Measurements from ENCODE around the gene DCAKD. TPM values are rescaled to one million over a fixed set of nuclear protein-coding genes. Genes with fewer than 3 reads are reported as not detected.

Gene DCAKD
- total and polyA plus RNA-seq, 4 experiments from 2014 or later: 8.8 to 32.1 (median 24.1) TPM

DNA sequence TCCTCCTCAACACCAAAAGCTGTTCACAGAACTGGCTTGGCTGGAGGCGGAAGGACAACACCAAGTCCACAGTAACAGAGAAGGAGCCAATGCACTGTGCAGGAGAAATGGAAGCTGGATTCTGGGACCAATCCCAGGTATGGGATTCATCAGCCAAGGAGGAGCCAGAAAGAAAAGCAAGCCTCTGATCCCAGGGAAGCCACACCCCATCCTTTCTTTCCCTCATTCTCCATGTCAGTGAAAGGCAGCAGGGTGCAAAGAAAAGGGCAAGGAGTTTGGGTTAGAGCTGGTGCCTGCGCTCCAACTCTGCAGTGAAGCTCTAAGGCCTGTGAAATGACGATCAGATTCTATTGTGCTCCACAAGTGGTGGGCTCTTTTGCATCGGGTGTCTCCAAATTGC is 11.0 kb downstream of the DCAKD start:
- H3K4me3 Mint-ChIP-seq: no peak overlapping the region
- no peak for DNase-seq
- Histone ChIP-seq H3K4me1 (ENCODE audit: insufficient read depth, low read length) (no peaks in the 10 kb centered on the region), H3K27me3 (ENCODE audit: insufficient read depth, low read length) (no peaks in the 10 kb centered on the region), H3K27ac (ENCODE audit: low read depth, low read length) (no peak overlapping the region), H3K4me3 (ENCODE audit: low read length in 2 of 2) (no peak overlapping the region), H3K36me3 (ENCODE audit: insufficient read depth, low read length) (no peaks in the 10 kb centered on the region), H3K9me3 (ENCODE audit: control insufficient read depth in 1 of 2, low read length in 2 of 2) (no peaks in the 10 kb centered on the region)
- intact Hi-C loops (cut with micrococcal nuclease): no loop called here
- H3K27ac Mint-ChIP-seq: peak overlapping the region in 1 of 7 donors; percentile 19
- H3K9me3 Mint-ChIP-seq: no peaks in the 10 kb centered on the region
- ChIA-PET POLR2A (ENCODE audit: partially characterized antibody) (interaction anchor here (0.7 kb wide), 1 partner anchor 16 kb away, joined by 3 read pairs; no protein-coding TSS in a partner anchor), CTCF (ENCODE audit: partially characterized antibody) (no interaction called here)
- peaks cover 6 to 24% (median 9%) of the 10 kb centered on the region in 4 donors for H3K4me1 Mint-ChIP-seq
- no peaks in the 10 kb centered on the region for H3K27me3 Mint-ChIP-seq
- peaks cover 2 to 3% of the 10 kb centered on the region in 2 donors for H3K36me3 Mint-ChIP-seq

DNA sequence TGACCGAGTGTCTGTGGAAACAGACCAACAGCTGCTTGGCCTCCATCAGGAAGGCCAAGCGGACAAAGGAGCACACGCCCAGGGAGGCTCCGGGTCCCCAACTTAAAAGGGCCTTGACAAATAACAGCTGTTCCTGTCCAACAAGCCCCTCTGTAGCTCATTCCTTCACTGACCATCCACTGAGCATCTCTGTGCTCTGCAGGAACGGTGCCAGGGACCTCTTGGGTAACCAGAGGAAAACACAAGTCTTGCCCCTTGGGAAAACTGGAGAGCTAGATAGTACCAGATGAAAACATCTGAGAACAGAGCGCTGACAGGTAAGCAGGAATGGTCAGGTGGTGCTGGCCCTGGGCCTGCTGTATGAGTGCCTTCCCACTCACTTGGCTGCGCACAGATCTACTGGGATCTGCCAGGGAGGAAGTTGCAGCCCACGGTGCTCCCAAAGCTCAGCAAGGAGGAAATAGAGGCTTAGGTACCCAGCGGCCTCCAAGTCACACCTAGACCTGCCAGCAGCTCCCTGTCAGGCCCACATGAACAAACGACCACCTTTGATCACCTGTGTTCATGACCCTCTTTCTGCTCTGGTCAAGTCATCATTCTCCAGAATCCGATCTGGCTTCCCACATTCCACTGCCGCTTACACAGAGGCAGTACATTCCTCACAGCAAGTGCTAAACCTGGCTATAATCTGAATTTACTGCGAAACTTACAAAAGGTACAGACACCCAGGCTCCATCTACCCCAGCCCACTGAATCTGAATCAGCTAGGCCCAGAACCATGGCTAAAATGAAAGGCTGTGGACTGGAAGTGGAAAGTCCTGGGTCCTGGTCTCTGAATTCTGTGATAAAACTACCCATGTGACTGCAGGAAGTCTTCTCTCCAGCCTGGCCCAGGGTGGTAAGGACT is 12.5 kb downstream of the DCAKD start:
- Mint-ChIP-seq H3K27me3 (no peaks in the 10 kb centered on the region), H3K4me1 (peaks cover 3 to 24% (median 8%) of the 10 kb centered on the region in 4 donors), H3K27ac (peak overlapping the region in 2 of 7 donors; percentile 31 to 38), H3K4me3 (peak overlapping the region in 1 of 8 donors; percentile 66), H3K9me3 (no peaks in the 10 kb centered on the region), H3K36me3 (peaks cover 8% of the 10 kb centered on the region in 2 donors)
- Histone ChIP-seq H3K9me3 (ENCODE audit: control insufficient read depth in 1 of 2, low read length in 2 of 2) (no peaks in the 10 kb centered on the region), H3K4me3 (ENCODE audit: low read length in 2 of 2) (no peak overlapping the region), H3K36me3 (ENCODE audit: insufficient read depth, low read length) (peaks cover 6% of the 10 kb centered on the region), H3K4me1 (ENCODE audit: insufficient read depth, low read length) (no peaks in the 10 kb centered on the region), H3K27ac (ENCODE audit: low read depth, low read length) (no peak overlapping the region), H3K27me3 (ENCODE audit: insufficient read depth, low read length) (no peaks in the 10 kb centered on the region)
- intact Hi-C loops (cut with micrococcal nuclease): no loop called here
- no peak for DNase-seq
- ChIA-PET CTCF (ENCODE audit: partially characterized antibody) (interaction anchor here (0.6 to 2.3 kb wide), 4 partner anchors 10 to 264 kb away, joined by 3 to 5 read pairs (median 4); no protein-coding TSS in a partner anchor), POLR2A (ENCODE audit: partially characterized antibody) (interaction anchor here (0.9 kb wide), 1 partner anchor 19 kb away, joined by 3 read pairs; no protein-coding TSS in a partner anchor)

DNA sequence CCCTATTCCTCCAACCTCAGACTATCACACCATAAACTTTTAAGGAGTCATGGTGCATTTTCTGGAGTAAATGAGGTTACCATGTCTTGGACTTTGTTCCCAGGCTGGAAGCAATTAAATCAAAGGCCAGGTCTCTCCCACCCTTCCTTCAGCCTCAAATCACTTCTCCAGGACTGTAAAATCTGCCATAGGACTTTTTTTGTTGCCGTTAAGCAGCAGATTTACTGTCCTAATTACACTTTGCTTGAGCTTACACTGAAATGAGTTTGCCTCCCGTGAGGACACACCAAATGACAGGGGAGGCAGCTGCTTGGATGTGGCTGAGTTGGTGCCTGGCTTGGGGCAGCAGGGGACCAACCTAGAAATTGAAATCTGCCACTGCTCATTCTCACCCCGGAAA is 14.7 kb downstream of the DCAKD start:
- Mint-ChIP-seq H3K9me3 (no peaks in the 10 kb centered on the region), H3K4me3 (no peak overlapping the region), H3K27me3 (no peaks in the 10 kb centered on the region), H3K27ac (peak overlapping the region in 1 of 7 donors; percentile 60), H3K4me1 (peaks cover 0 to 11% (median 3%) of the 10 kb centered on the region in 4 donors), H3K36me3 (peaks cover 17% of the 10 kb centered on the region in 2 donors)
- CTCF ChIA-PET (ENCODE audit: partially characterized antibody): interaction anchor here (1.4 kb wide), 1 partner anchor 15 kb away, joined by 5 read pairs; no protein-coding TSS in a partner anchor
- no peak for DNase-seq
- H3K4me3 ChIP-seq (ENCODE audit: low read length in 2 of 2): no peak overlapping the region
- intact Hi-C loops (cut with micrococcal nuclease): no loop called here
- POLR2A ChIA-PET (ENCODE audit: partially characterized antibody): interaction anchor here (0.6 kb wide), 1 partner anchor 257 kb away, joined by 3 read pairs; no protein-coding TSS in a partner anchor
- H3K27me3 ChIP-seq (ENCODE audit: insufficient read depth, low read length): no peaks in the 10 kb centered on the region
- H3K36me3 ChIP-seq (ENCODE audit: insufficient read depth, low read length): peaks cover 21% of the 10 kb centered on the region
- no peaks in the 10 kb centered on the region for H3K9me3 ChIP-seq (ENCODE audit: control insufficient read depth in 1 of 2, low read length in 2 of 2)
- H3K27ac ChIP-seq (ENCODE audit: low read depth, low read length): no peak overlapping the region
- no peaks in the 10 kb centered on the region for H3K4me1 ChIP-seq (ENCODE audit: insufficient read depth, low read length)

DNA sequence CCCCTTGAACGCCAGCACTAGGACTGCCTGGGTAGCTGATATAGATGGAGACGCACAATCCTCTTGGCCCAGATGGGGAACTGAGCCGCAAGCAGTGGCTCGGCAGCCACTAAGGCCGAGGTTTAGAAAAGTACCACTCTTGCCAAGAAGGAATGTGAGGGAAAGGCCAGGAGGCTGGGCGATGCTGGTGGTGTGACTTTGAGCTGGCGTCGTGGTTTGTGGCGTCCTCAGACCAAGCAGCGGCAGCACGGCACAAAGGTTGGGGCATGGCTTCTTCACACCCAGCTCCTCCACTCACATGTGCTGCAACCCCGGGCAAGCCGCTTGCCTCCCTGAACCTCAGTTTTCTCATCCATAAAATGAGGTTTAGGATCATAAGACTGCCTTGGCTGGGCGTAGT is 15.6 kb downstream of the DCAKD start:
- DNase-seq: no peak
- Histone ChIP-seq H3K27ac (ENCODE audit: low read depth, low read length) (no peak overlapping the region), H3K4me3 (ENCODE audit: low read length in 2 of 2) (no peak overlapping the region), H3K27me3 (ENCODE audit: insufficient read depth, low read length) (no peaks in the 10 kb centered on the region), H3K4me1 (ENCODE audit: insufficient read depth, low read length) (no peaks in the 10 kb centered on the region), H3K36me3 (ENCODE audit: insufficient read depth, low read length) (peaks cover 29% of the 10 kb centered on the region), H3K9me3 (ENCODE audit: control insufficient read depth in 1 of 2, low read length in 2 of 2) (no peaks in the 10 kb centered on the region)
- H3K27me3 Mint-ChIP-seq: no peaks in the 10 kb centered on the region
- no peaks in the 10 kb centered on the region for H3K9me3 Mint-ChIP-seq
- H3K27ac Mint-ChIP-seq: no peak overlapping the region
- POLR2A ChIA-PET (ENCODE audit: partially characterized antibody): no interaction called here
- intact Hi-C loops (cut with micrococcal nuclease): no loop called here
- peaks cover 0 to 11% (median 3%) of the 10 kb centered on the region in 4 donors for H3K4me1 Mint-ChIP-seq
- H3K4me3 Mint-ChIP-seq: no peak overlapping the region
- H3K36me3 Mint-ChIP-seq: peaks cover 22% of the 10 kb centered on the region in 2 donors
- CTCF ChIA-PET (ENCODE audit: partially characterized antibody): interaction anchor here (1.0 to 1.2 kb wide), 2 partner anchors 13 to 17 kb away, joined by 3 to 4 read pairs; no protein-coding TSS in a partner anchor

DNA sequence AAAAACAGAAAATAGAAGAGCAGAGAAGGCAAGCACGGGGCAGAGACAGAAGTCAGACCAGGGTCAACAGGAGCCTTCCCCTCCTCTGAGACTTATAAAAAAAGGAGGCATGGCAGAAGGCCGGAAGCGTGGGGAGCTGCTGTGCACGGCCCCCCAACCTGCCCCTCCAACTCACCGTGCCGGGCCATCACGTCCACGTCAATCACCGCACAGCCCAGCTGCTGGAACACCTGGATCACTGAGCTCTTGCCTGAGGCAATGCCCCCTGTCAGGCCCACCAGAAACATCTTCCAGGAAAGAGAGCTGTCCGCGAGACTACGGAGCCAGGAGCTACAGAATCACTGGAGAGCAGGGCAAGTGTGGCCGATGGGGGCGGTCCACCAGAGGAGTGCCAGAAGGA is 16.8 kb downstream of the DCAKD start:
- ChIA-PET CTCF (ENCODE audit: partially characterized antibody) (interaction anchor here (0.6 to 1.3 kb wide), 4 partner anchors 10 to 351 kb away, joined by 3 to 6 read pairs (median 4); no protein-coding TSS in a partner anchor), POLR2A (ENCODE audit: partially characterized antibody) (no interaction called here)
- Histone ChIP-seq H3K4me1 (ENCODE audit: insufficient read depth, low read length) (no peaks in the 10 kb centered on the region), H3K27ac (ENCODE audit: low read depth, low read length) (no peak overlapping the region), H3K4me3 (ENCODE audit: low read length in 2 of 2) (no peak overlapping the region), H3K27me3 (ENCODE audit: insufficient read depth, low read length) (no peaks in the 10 kb centered on the region), H3K36me3 (ENCODE audit: insufficient read depth, low read length) (peaks cover 41% of the 10 kb centered on the region), H3K9me3 (ENCODE audit: control insufficient read depth in 1 of 2, low read length in 2 of 2) (no peaks in the 10 kb centered on the region)
- intact Hi-C loops (cut with micrococcal nuclease): no loop called here
- H3K27ac Mint-ChIP-seq: no peak overlapping the region
- H3K4me1 Mint-ChIP-seq: peaks cover 0 to 11% (median 3%) of the 10 kb centered on the region in 4 donors
- no peaks in the 10 kb centered on the region for H3K27me3 Mint-ChIP-seq
- peaks cover 30% of the 10 kb centered on the region in 2 donors for H3K36me3 Mint-ChIP-seq
- no peak overlapping the region for H3K4me3 Mint-ChIP-seq
- no peaks in the 10 kb centered on the region for H3K9me3 Mint-ChIP-seq
- no peak for DNase-seq

DNA sequence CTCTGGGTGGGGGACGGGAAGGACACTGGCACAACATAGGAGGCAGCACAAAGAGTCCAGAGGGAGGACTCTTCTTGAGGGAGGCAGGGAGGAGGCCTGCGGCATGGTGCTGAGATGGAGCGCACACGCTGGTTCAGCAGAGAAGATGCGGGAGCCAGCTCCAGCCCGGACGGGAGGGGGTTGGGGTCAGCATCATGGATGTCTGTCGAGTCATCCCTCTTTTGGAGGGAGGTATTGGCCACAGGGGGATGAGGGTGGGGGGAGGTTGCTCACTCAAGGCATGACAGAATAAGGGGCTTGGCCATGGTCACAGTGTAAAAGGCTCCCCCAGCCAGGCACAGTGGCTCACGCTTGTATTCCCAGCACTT is 19.3 kb downstream of the DCAKD start:
- ChIA-PET CTCF (ENCODE audit: partially characterized antibody) (interaction anchor here (2.4 kb wide), 1 partner anchor 13 kb away, joined by 6 read pairs; no protein-coding TSS in a partner anchor), POLR2A (ENCODE audit: partially characterized antibody) (no interaction called here)
- H3K4me1 ChIP-seq (ENCODE audit: insufficient read depth, low read length): no peaks in the 10 kb centered on the region
- no peaks in the 10 kb centered on the region for H3K27me3 Mint-ChIP-seq
- DNase-seq: no peak
- peaks cover 43% of the 10 kb centered on the region for H3K36me3 ChIP-seq (ENCODE audit: insufficient read depth, low read length)
- peaks cover 0 to 4% (median 1%) of the 10 kb centered on the region in 4 donors for H3K4me1 Mint-ChIP-seq
- no peaks in the 10 kb centered on the region for H3K9me3 ChIP-seq (ENCODE audit: control insufficient read depth in 1 of 2, low read length in 2 of 2)
- intact Hi-C loops (cut with micrococcal nuclease): no loop called here
- no peak overlapping the region for H3K27ac Mint-ChIP-seq
- no peak overlapping the region for H3K27ac ChIP-seq (ENCODE audit: low read depth, low read length)
- peaks cover 33% of the 10 kb centered on the region in 2 donors for H3K36me3 Mint-ChIP-seq
- H3K4me3 ChIP-seq (ENCODE audit: low read length in 2 of 2): no peak overlapping the region
- H3K4me3 Mint-ChIP-seq: no peak overlapping the region
- H3K9me3 Mint-ChIP-seq: no peaks in the 10 kb centered on the region
- H3K27me3 ChIP-seq (ENCODE audit: insufficient read depth, low read length): no peaks in the 10 kb centered on the region

All from CD4-positive, alpha-beta memory T cell (primary cell).